WI38 (cell line): ENCODE data around the gene CLSTN2.

Experiments used
- H3K4me3 ChIP-seq: 2 replicates; pipeline ENCODE4 v1.5.1; 2011; ENCODE audit warnings: low read depth, mild to moderate bottlenecking, control low read depth, low read length
- CTCF ChIP-seq: IDR thresholded peaks from 2 replicates; pipeline ENCODE4 v1.5.1; 2012; ENCODE audit warnings: low read depth, mild to moderate bottlenecking, control low read depth, low read length

Gene CLSTN2

DNA sequence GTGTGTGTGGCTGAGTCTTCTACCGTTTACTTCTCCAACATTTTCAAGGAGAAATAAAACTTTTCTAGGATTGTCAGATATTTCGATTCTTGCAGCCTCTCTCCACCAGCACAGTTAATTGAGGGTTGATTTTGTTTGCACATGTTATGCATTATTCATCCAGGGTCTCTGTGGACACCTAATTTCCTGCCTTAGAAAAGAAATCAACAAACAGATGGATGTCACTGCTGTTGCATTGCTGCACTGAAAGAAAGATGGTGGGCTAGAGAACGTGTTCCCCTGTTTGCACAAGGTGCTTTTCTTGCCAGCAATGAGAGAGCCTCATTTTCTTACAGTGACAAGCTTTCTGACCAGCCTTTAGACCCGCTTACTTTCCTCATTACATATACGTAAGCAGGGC, 150.0 kb downstream of the CLSTN2 start:
- H3K4me3 ChIP-seq, result no peak overlapping the region
- TF ChIP-seq CTCF, result no peak

DNA sequence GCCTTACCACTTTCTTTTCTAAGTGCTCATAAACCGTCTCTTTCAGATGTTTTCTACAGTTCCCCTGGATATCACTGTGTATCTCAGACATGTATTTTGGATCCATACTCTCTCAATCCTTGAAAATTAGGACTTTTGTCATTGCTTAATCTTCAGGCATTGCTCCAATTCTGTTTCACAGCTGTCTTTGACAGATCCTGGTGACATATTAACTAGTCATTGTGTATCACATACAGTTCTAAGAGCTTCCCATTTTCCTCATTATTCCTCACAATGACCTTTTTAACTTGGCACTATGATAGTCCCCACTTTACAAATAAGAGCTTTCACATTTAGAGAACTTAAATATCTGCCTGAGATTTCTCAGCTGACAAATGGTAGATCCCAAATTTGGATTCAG, 151.7 kb downstream of the CLSTN2 start:
- no peak overlapping the region for H3K4me3 ChIP-seq
- no peak for TF ChIP-seq CTCF

DNA sequence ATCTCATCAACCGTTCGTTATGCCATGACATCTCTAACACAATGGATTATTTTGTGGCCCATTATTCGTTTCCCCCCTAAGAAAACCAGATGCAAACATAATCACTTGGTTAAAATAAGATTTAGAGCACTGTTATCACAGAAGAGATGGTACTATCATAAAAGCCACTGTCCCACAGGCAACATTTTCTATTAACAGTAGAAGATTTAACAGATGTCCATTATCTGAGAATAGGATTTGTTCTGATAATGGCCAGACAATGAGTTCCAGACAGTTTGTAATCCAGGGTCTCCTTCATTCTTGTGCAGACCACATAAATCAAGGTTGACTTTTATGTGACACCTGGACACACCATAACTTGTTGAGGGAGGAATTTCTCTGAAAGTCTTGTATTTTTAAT, 153.1 kb downstream of the CLSTN2 start:
- no peak for TF ChIP-seq CTCF
- no peak overlapping the region for H3K4me3 ChIP-seq

GRCh38 chr3:140088513-140088912, 153.5 kb downstream of the CLSTN2 start:
- TF ChIP-seq CTCF, result no peak
- no peak overlapping the region for H3K4me3 ChIP-seq

DNA sequence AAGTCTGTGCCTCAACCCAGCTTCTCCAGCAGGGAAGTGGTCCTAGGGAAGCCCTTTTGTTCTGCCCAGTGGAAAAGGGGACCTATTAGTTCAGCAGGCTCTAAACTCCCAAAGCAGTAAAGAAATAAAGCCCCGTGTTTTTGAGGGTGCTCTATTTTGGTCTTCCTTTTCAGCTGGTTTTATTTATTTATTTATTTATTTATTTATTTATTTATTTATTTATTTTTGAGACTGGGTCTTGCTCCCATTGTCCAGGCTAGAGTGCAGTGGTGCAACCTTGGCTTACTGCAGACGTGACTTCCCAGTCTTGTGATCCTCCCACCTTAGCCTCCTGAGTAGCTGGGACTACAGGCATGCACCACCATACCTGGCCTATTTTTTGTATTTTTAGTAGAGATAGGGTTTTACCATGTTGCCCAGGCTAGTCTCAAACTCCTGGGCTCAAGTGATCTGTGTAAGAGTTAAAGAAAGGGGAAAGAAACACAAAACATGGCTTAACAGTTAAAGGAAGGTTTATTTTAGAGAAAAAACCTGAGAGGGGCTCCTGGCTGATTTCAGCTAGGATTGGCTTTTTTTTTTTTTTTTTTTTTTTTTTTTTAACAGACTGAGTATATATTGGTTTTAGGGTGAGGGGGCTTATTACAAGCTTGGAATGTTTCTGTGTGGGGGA, 154.6 kb downstream of the CLSTN2 start:
- TF ChIP-seq CTCF, result no peak

GRCh38 chr3:140091143-140091542, 156.2 kb downstream of the CLSTN2 start:
- TF ChIP-seq CTCF, result no peak

More for the DNA sequence above, 154.6 kb downstream of the CLSTN2 start:
- no peak overlapping the region for H3K4me3 ChIP-seq

DNA sequence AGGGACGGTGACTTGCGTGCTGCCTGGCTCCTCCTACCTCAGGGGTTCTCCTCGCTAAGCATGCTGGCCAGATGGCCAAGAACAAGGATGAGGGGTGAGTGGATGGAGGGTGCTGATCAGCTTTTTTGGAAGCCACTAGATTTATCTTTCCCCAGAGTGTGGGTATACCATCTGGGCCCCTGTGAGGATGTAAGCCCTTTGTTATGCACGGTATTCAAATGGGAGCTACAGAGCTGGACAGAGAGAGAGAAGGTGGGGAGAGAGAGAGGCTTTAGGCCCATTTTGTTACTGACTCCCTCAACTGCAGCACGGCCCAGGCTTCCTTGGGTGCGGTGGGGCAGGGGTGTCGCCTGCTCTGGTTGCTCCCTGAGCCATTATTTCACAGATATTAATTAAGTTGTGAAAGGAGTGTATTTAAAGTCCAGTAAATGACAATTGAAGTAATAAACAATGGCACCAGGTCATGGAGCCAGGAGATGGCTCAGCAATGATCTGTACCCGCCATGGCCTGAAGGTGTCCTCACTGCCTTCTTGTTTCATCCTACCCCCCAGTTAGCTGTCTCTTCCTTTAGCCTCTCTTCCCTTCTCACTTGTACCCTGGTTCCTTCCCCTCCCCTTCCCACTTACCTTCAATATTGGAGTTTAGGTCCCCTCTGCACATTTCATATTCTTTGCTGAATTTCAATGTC, 158.0 kb downstream of the CLSTN2 start:
- no peak for TF ChIP-seq CTCF
- no peak overlapping the region for H3K4me3 ChIP-seq

More at GRCh38 chr3:140091143-140091542, 156.2 kb downstream of the CLSTN2 start:
- H3K4me3 ChIP-seq, result no peak overlapping the region
